Measurements from ENCODE around the gene SNX19.

Gene SNX19

DNA sequence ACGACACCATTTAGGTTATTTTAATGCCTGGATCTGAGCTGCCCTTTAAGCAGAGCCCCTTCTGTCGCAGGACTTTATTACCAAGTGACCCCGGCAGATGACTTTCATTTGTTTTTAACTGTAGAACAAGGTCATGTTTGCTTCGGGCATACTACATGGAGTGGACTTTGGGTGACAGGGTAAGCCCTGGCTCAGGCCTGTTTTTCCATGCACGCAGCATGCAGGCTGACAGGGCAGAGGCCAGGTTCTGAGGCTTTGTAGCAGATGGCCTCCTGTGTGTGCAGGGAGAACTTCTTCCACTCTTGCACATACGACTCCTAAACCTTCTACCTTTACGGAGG lies 50.5 kb downstream of the SNX19 start:
- 97% methylated on average over 7 of the region's 7 CpGs for WGBS
- no peak overlapping the region for H3K4me2 ChIP-seq (ENCODE audit: low read length, poor library complexity, severe bottlenecking)

DNA sequence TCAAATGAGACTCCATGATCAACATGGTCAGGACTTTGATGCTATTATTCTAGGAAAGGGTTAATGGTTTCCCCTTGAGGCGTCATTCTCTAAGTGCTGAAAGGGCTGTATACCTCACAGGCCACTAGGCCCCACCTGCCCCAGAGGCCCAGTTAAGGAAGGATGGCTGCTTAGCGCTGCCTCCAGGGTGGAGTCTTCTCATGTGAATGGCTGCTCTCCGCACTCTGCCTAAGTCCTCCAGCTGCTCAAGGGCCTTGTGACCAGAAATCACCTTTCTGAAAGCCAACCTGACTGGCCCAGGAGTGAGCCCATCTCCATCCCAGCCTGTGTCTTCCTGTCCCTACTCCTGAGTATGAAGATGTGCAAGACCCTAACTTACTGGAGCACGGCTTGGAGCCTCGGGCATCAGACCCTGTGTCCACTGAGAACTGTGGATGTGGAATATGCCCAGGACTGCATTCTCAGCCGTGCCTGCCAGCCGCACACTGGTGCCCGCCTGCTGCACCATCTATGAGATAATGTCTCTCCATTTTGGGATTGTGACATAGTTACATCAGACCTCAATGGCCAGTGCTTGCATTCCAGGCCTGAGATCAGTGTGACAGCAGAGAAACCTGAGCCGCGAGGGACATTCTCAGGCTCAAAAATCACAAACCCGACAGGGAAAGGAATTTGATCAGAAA lies 51.0 kb downstream of the SNX19 start:
- H2BK12ac ChIP-seq (ENCODE audit: low read length in 2 of 2): no peak overlapping the region
- H3K23ac ChIP-seq (ENCODE audit: low read length in 2 of 2): no peak overlapping the region
- DNase-seq: no peak
- H3K27me3 ChIP-seq (ENCODE audit: control insufficient read depth in 1 of 2, insufficient read depth in 1 of 2, low read length in 2 of 2): no peaks in the 10 kb centered on the region
- H2BK5ac ChIP-seq (ENCODE audit: low read depth, low read length, poor library complexity, severe bottlenecking): no peak overlapping the region
- no peak overlapping the region for H4K91ac ChIP-seq (ENCODE audit: low read length)
- H2AK5ac ChIP-seq (ENCODE audit: low read length, severe bottlenecking): no peak overlapping the region
- H3K27ac ChIP-seq (ENCODE audit: low read length, poor library complexity, severe bottlenecking): no peak overlapping the region
- no peaks in the 10 kb centered on the region for H3K9me3 ChIP-seq (ENCODE audit: control insufficient read depth, low read length)
- H3K9ac ChIP-seq (ENCODE audit: low read length): no peak overlapping the region
- 87% methylated on average over 11 of the region's 11 CpGs for WGBS
- H3K4me1 ChIP-seq (ENCODE audit: control insufficient read depth, insufficient read depth, low read depth, low read length): peaks cover 3% of the 10 kb centered on the region
- no peak overlapping the region for H3K14ac ChIP-seq (ENCODE audit: low read length in 2 of 2)
- no peak overlapping the region for H3K4me2 ChIP-seq (ENCODE audit: low read length, poor library complexity, severe bottlenecking)
- no peak overlapping the region for H2AFZ ChIP-seq (ENCODE audit: low read depth, low read length)
- no peak overlapping the region for H3K4ac ChIP-seq (ENCODE audit: low read depth in 1 of 2, low read length in 2 of 2)
- no peaks in the 10 kb centered on the region for H3K79me1 ChIP-seq (replicated peaks; ENCODE audit: low read length, poor library complexity, severe bottlenecking)
- no peak overlapping the region for H3K18ac ChIP-seq (ENCODE audit: low read depth in 1 of 2, low read length in 2 of 2)
- no peak overlapping the region for H3K4me3 ChIP-seq (ENCODE audit: insufficient read depth in 1 of 2, low read depth in 1 of 2, low read length in 2 of 2)
- H2BK15ac ChIP-seq (ENCODE audit: low read depth, poor library complexity, severe bottlenecking): no peak overlapping the region
- H2BK120ac ChIP-seq (ENCODE audit: low read depth, low read length): no peak overlapping the region
- H3K36me3 ChIP-seq (ENCODE audit: control insufficient read depth in 1 of 2, insufficient read depth in 2 of 2, low read depth in 1 of 2, low read length in 2 of 2): peaks cover 2 to 30% of the 10 kb centered on the region in 2 experiments
- H4K8ac ChIP-seq (ENCODE audit: low read length): no peak overlapping the region

More for the DNA sequence above, 50.5 kb downstream of the SNX19 start:
- Histone ChIP-seq H2BK12ac (ENCODE audit: low read length in 2 of 2) (no peak overlapping the region), H3K23ac (ENCODE audit: low read length in 2 of 2) (no peak overlapping the region), H2AFZ (ENCODE audit: low read depth, low read length) (no peak overlapping the region), H3K79me1 (replicated peaks; ENCODE audit: low read length, poor library complexity, severe bottlenecking) (no peaks in the 10 kb centered on the region), H3K14ac (ENCODE audit: low read length in 2 of 2) (no peak overlapping the region), H3K9me3 (ENCODE audit: control insufficient read depth, low read length) (no peaks in the 10 kb centered on the region), H3K27me3 (ENCODE audit: control insufficient read depth in 1 of 2, insufficient read depth in 1 of 2, low read length in 2 of 2) (no peaks in the 10 kb centered on the region), H3K4me1 (ENCODE audit: control insufficient read depth, insufficient read depth, low read depth, low read length) (peaks cover 3% of the 10 kb centered on the region), H3K18ac (ENCODE audit: low read depth in 1 of 2, low read length in 2 of 2) (no peak overlapping the region), H3K36me3 (ENCODE audit: control insufficient read depth in 1 of 2, insufficient read depth in 2 of 2, low read depth in 1 of 2, low read length in 2 of 2) (peaks cover 4 to 36% of the 10 kb centered on the region in 2 experiments), H3K4ac (ENCODE audit: low read depth in 1 of 2, low read length in 2 of 2) (no peak overlapping the region), H2BK15ac (ENCODE audit: low read depth, poor library complexity, severe bottlenecking) (no peak overlapping the region), H3K27ac (ENCODE audit: low read length, poor library complexity, severe bottlenecking) (no peak overlapping the region), H2BK120ac (ENCODE audit: low read depth, low read length) (no peak overlapping the region), H2AK5ac (ENCODE audit: low read length, severe bottlenecking) (no peak overlapping the region), H2BK5ac (ENCODE audit: low read depth, low read length, poor library complexity, severe bottlenecking) (no peak overlapping the region), H3K9ac (ENCODE audit: low read length) (no peak overlapping the region), H4K91ac (ENCODE audit: low read length) (no peak overlapping the region), H4K8ac (ENCODE audit: low read length) (no peak overlapping the region), H3K4me3 (ENCODE audit: insufficient read depth in 1 of 2, low read depth in 1 of 2, low read length in 2 of 2) (no peak overlapping the region)
- no peak for DNase-seq

DNA sequence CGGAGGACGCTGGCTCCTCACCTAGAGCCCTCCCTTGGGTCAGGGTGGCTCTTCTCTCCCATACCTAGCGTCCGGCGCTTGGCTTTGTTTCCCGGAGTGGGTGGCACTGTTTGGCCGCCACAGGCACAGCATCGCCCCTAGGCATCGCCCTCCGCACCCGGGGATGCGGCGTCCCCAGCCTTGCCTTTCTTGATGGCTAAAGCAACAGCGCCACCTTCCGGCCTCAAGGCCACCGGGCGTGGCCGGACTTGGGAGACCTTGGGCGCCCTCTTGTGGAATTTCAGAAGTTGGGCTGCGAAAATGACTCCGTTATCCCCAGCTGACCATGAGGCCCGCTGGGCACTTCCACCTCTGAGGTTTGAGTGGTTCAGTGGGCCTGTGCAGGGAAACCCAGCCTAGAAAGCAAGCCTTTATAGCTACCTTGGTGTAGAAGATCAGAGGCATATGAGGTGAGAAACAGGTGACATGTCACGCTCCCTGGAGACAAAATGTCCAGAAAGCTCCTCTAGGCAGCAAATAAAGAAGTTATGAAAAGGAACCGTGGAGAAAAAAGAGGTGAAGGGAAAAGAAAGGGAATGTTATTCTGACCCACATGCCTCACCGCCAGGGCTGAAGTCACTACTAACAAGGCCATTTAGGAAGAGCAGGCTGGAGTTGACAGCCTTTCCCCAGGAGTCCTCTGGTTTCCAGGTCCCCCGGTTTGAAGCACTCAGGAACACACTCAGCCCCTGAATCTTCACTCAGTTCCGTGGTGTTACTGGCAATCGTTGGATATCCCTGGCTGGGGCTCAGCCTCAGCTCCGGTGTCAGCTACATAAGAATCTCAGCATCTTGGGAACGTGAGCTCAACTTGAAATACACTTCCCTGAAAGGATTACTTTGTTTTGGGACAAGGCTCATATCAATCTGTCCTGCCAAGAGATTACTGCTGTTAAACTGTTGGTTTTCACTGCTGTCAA lies 54.1 kb downstream of the SNX19 start:
- Histone ChIP-seq H3K4me1 (ENCODE audit: control insufficient read depth, insufficient read depth, low read depth, low read length) (peaks cover 3% of the 10 kb centered on the region), H2AFZ (ENCODE audit: low read depth, low read length) (no peak overlapping the region), H3K4ac (ENCODE audit: low read depth in 1 of 2, low read length in 2 of 2) (no peak overlapping the region), H3K9me3 (ENCODE audit: control insufficient read depth, low read length) (no peaks in the 10 kb centered on the region), H2BK5ac (ENCODE audit: low read depth, low read length, poor library complexity, severe bottlenecking) (no peak overlapping the region), H3K23ac (ENCODE audit: low read length in 2 of 2) (peak overlapping the region in 1 of 2 experiments; percentile 40), H3K27ac (ENCODE audit: low read length, poor library complexity, severe bottlenecking) (no peak overlapping the region), H3K14ac (ENCODE audit: low read length in 2 of 2) (no peak overlapping the region), H3K4me2 (ENCODE audit: low read length, poor library complexity, severe bottlenecking) (peak overlapping the region; percentile 19), H3K4me3 (ENCODE audit: insufficient read depth in 1 of 2, low read depth in 1 of 2, low read length in 2 of 2) (peak overlapping the region in 1 of 2 experiments; percentile 54), H4K8ac (ENCODE audit: low read length) (peak overlapping the region; percentile 78), H2BK12ac (ENCODE audit: low read length in 2 of 2) (no peak overlapping the region), H2BK15ac (ENCODE audit: low read depth, poor library complexity, severe bottlenecking) (no peak overlapping the region), H3K9ac (ENCODE audit: low read length) (peak overlapping the region; percentile 68), H3K79me1 (replicated peaks; ENCODE audit: low read length, poor library complexity, severe bottlenecking) (no peaks in the 10 kb centered on the region), H3K27me3 (ENCODE audit: control insufficient read depth in 1 of 2, insufficient read depth in 1 of 2, low read length in 2 of 2) (no peaks in the 10 kb centered on the region), H2AK5ac (ENCODE audit: low read length, severe bottlenecking) (no peak overlapping the region), H4K91ac (ENCODE audit: low read length) (no peak overlapping the region), H3K18ac (ENCODE audit: low read depth in 1 of 2, low read length in 2 of 2) (no peak overlapping the region), H2BK120ac (ENCODE audit: low read depth, low read length) (no peak overlapping the region), H3K36me3 (ENCODE audit: control insufficient read depth in 1 of 2, insufficient read depth in 2 of 2, low read depth in 1 of 2, low read length in 2 of 2) (peaks cover 0 to 4% of the 10 kb centered on the region in 2 experiments)
- whole genome bisulfite sequencing: 28% methylated on average over 30 of the region's 30 CpGs
- peak; percentile 85 for DNase-seq

DNA sequence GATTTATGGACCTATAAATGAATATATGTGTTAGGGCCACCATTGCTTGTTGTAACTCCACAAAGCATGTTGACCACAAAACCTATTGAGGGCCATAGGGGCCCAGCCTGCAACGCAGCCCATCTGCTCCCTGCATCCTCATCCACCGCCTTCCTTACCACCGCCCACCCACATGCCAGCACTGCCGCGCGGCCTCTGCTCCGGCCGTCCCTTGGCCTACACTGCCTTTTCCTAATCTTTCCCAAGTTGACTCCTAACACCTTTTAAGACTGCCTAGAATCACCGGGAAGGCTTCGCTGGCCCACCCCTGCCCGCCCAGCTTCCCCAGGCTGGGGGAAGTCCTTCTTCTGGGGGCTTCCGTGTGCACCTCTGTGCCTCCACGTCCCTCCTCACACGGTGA lies 55.0 kb downstream of the SNX19 start:
- Histone ChIP-seq H3K79me1 (replicated peaks; ENCODE audit: low read length, poor library complexity, severe bottlenecking) (no peaks in the 10 kb centered on the region), H3K9me3 (ENCODE audit: control insufficient read depth, low read length) (no peaks in the 10 kb centered on the region), H2BK120ac (ENCODE audit: low read depth, low read length) (no peak overlapping the region), H2BK5ac (ENCODE audit: low read depth, low read length, poor library complexity, severe bottlenecking) (no peak overlapping the region), H2AFZ (ENCODE audit: low read depth, low read length) (no peak overlapping the region), H3K4me1 (ENCODE audit: control insufficient read depth, insufficient read depth, low read depth, low read length) (peaks cover 3% of the 10 kb centered on the region), H3K27me3 (ENCODE audit: control insufficient read depth in 1 of 2, insufficient read depth in 1 of 2, low read length in 2 of 2) (no peaks in the 10 kb centered on the region), H4K91ac (ENCODE audit: low read length) (peak overlapping the region; percentile 18), H2BK15ac (ENCODE audit: low read depth, poor library complexity, severe bottlenecking) (peak overlapping the region; percentile 77), H3K18ac (ENCODE audit: low read depth in 1 of 2, low read length in 2 of 2) (no peak overlapping the region), H2AK5ac (ENCODE audit: low read length, severe bottlenecking) (no peak overlapping the region), H3K14ac (ENCODE audit: low read length in 2 of 2) (no peak overlapping the region), H3K4me3 (ENCODE audit: insufficient read depth in 1 of 2, low read depth in 1 of 2, low read length in 2 of 2) (no peak overlapping the region), H3K23ac (ENCODE audit: low read length in 2 of 2) (no peak overlapping the region), H3K9ac (ENCODE audit: low read length) (peak overlapping the region; percentile 68), H4K8ac (ENCODE audit: low read length) (no peak overlapping the region), H2BK12ac (ENCODE audit: low read length in 2 of 2) (peak overlapping the region in 1 of 2 experiments; percentile 64), H3K36me3 (ENCODE audit: control insufficient read depth in 1 of 2, insufficient read depth in 2 of 2, low read depth in 1 of 2, low read length in 2 of 2) (no peaks in the 10 kb centered on the region), H3K4ac (ENCODE audit: low read depth in 1 of 2, low read length in 2 of 2) (no peak overlapping the region), H3K27ac (ENCODE audit: low read length, poor library complexity, severe bottlenecking) (no peak overlapping the region), H3K4me2 (ENCODE audit: low read length, poor library complexity, severe bottlenecking) (no peak overlapping the region)
- WGBS: 95% methylated on average over 14 of the region's 14 CpGs
- no peak for DNase-seq
